Ishikawa (cell line): Measurements from ENCODE around the gene KIF26B.

Experiments
- CEBPB ChIP-seq: IDR thresholded peaks from 2 replicates; pipeline ENCODE4 v1.6.1; 2012
- EP300 ChIP-seq: IDR thresholded peaks from 2 replicates; pipeline ENCODE4 v1.6.1; 2012; ENCODE audit warnings: borderline replicate concordance
- NFIC ChIP-seq: IDR thresholded peaks from 2 replicates; pipeline ENCODE4 v1.6.1; 2012
- REST ChIP-seq: IDR thresholded peaks from 2 replicates; pipeline ENCODE4 v1.6.1; 2012; ENCODE audit warnings: low read depth, mild to moderate bottlenecking
- TAF1 ChIP-seq: IDR thresholded peaks from 2 replicates; pipeline ENCODE4 v1.6.1; 2012; ENCODE audit warnings: low read depth, mild to moderate bottlenecking
- TEAD4 ChIP-seq: IDR thresholded peaks from 2 replicates; pipeline ENCODE4 v1.6.1; 2012
- YY1 ChIP-seq: IDR thresholded peaks from 2 replicates; pipeline ENCODE4 v1.6.1; 2012; ENCODE audit warnings: low read depth

GRCh38 chr1:245615001-245615400 lies 460.2 kb downstream of the KIF26B start:
- TF ChIP-seq TAF1 (no peak), REST (no peak), CEBPB (no peak), YY1 (no peak), TEAD4 (no peak), EP300 (no peak), NFIC (no peak)
